SKM-1 (cell line): Measurements from ENCODE around the gene GDI1.
A peak's percentile ranks its signal among the peaks of the same experiment; 100 is the strongest.

Experiments used
- DNase-seq: peaks from one replicate; lab custom pipeline; 2025; ENCODE audit not compliant: unreplicated experiment; lab: John Stamatoyannopoulos, UW

GDI1 gene

DNA sequence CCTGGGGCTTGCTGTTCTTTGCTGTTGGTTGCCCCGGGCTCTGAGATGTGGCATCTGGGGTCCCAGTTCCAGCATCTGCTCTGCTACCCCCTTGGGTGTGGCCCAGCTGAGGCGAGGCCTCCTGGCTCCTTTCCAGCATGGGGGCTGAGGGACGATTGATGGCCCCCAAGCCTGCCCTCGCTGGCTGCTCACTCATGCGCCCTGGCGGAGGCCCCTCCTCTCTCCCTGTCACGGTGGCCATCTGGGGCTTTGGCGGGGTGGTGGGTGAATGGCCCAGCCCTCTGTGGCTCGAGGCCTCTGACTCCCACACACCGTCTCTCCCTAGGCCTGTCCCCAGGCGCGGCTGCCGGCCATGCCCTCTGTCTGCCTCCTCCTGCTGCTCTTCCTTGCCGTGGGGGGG lies 22.9 kb downstream of the GDI1 start:
- DNase-seq, result no peak

DNA sequence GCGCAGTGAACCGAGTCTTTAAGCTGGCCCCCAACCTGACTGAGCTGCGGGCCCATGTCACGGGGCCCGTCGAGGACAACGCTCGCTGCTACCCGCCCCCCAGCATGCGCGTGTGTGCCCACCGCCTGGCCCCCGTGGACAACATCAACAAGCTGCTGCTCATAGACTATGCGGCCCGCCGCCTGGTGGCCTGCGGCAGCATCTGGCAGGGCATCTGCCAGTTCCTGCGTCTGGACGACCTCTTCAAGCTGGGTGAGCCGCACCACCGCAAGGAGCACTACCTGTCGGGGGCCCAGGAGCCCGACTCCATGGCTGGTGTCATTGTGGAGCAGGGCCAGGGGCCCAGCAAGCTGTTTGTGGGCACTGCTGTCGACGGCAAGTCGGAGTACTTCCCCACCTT lies 23.4 kb downstream of the GDI1 start:
- no peak for DNase-seq

DNA sequence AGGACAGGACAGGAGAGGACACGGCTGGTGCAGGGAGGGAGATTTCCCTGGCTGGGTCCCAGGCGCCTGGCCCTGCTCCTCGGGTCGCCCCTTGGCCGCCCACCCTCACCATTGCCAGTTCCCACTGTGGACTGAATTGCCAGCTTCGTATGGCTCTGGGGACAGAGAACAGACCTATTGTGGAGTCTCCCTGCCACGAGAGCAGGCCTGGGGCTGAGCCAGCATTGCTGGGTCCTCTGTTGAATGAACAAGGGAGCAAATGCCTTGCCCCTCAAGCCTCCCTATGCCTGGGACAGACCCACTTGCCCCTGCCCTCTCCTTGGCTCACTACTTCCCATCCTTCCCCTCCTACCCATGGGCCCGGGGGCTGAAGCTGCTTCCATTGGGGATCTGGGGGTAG lies 25.4 kb downstream of the GDI1 start:
- DNase-seq, result no peak

DNA sequence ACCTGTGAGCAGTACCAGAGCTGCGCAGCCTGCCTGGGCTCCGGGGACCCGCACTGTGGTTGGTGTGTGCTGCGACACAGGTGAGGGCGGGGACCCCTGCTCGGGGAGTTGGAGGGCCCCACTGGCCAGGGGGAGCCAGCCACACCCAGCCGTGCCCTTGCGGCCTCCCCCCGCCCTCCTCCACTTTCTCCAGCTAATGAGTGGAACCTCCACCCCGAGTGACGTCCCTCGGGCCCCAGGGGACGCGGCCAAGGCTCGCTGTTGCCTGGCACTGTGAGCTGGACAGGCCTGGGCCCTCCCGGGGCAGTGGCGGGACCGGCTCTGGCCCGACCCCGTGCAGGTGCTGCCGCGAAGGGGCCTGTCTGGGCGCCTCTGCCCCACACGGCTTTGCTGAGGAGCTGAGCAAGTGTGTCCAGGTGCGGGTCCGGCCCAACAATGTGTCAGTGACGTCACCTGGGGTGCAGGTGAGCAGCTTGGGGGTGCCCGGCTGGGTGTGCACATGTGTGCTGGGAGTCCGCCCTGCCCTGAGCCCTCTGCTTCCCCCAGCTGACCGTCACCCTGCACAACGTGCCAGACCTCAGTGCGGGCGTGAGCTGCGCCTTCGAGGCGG lies 26.8 kb downstream of the GDI1 start:
- no peak for DNase-seq

DNA sequence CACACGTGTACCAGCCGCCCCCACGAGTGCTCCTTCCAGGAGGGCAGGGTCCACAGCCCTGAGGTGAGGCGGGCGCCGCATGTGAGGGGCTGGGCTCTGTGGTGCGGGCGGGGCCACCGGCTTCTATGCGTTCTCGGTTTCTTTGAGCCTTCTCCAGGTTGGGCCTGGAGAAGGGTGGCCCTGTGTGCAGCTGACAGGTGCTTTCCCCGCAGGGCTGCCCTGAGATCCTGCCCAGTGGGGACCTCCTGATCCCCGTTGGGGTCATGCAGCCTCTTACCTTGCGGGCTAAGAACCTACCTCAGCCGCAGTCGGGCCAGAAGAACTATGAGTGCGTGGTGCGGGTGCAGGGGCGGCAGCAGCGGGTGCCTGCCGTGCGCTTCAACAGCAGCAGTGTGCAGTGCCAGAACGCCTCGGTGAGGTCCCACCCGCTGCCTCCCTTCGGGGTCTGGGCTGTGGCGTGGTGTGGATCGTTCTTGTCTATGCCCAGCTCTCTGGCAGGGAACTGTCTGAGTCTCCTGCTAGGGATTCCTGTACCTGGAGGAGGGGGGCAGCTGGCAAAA lies 27.9 kb downstream of the GDI1 start:
- no peak for DNase-seq

DNA sequence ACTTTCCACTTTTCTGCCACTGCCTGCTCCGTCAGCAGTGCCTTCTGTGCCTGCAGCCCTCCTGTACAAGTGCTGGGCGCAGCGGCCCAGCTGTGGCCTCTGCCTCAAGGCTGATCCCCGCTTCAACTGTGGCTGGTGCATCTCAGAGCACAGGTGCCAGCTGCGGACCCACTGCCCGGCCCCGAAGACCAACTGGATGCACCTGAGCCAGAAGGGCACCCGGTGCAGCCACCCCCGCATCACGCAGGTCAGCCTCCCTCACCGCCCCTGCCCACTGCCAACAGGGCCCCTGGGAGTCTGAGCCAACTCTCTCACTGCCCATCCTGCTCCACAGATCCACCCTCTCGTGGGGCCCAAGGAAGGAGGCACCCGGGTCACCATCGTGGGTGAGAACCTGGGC lies 28.6 kb downstream of the GDI1 start:
- no peak for DNase-seq

DNA sequence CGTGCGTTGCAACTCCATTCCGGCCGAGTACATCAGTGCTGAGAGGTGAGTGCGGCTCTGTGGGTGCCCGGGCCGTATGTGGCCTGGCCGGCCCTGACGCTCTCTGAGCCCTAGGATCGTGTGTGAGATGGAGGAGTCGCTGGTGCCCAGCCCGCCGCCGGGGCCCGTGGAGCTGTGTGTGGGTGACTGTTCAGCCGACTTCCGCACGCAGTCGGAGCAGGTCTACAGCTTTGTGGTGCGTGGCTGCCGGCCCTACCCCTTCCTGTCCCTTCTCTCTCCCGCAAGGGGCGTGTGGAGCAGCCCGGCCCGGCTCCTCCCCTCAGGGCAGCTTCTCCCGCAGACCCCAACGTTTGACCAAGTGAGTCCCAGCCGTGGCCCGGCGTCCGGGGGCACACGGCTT lies 29.1 kb downstream of the GDI1 start:
- no peak for DNase-seq

DNA sequence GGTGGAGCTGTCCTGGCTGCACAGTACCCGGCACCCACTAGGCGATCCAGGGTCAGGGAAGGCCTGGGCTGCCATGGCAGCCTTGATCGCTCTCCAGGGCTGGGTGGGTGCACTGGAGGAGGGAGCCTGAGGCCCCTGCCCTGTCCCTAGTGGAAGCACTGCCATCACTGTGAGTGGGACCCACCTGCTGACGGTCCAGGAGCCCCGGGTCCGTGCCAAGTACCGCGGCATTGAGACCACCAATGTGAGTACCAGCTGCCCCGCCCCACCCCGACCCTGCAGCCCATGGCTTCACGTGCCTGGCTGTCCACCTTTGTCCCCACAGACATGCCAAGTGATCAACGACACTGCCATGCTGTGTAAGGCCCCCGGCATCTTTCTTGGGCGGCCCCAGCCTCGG lies 30.0 kb downstream of the GDI1 start:
- DNase-seq, result no peak

DNA sequence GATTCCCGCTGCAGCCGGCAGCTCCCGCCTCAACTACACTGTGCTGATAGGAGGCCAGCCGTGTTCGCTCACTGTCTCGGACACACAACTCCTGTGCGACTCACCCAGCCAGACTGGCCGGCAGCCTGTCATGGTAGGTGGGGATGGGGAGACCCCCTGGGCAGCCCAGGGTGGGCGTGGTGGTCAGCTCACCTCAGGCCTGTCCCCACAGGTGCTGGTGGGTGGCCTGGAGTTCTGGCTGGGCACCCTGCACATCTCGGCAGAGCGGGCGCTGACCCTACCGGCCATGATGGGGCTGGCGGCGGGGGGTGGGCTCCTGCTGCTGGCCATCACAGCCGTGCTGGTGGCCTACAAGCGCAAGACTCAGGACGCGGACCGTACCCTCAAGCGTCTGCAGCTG lies 30.6 kb downstream of the GDI1 start:
- DNase-seq, result no peak

DNA sequence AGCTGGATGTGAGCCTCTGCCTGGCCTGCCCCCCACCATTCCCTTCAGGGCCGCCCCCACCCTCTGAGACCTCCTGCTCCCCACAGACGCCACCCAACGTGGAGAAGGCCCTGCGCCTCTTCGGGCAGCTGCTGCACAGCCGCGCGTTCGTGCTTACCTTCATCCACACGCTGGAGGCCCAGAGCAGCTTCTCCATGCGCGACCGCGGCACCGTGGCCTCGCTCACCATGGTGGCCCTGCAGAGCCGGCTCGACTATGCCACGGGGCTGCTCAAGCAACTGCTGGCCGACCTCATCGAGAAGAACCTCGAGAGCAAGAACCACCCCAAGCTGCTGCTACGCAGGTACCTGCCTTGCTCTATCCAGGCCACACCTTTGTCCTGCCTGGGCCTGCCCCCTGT lies 31.3 kb downstream of the GDI1 start:
- DNase-seq, result no peak

DNA sequence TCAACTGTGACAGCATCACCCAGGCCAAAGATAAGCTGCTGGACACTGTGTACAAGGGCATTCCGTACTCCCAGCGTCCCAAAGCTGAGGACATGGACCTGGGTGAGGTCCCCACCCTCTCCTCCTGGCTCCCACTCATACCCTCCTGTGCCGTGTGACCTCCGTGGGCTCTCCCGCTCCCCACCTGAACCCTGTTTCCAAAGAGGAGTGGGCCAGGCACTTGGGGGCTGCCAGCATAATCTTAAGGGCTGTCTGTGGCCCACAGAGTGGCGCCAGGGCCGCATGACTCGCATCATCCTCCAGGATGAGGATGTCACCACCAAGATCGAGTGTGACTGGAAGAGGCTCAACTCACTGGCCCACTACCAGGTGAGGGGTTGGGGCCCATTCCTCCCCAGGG lies 32.2 kb downstream of the GDI1 start:
- no peak for DNase-seq

DNA sequence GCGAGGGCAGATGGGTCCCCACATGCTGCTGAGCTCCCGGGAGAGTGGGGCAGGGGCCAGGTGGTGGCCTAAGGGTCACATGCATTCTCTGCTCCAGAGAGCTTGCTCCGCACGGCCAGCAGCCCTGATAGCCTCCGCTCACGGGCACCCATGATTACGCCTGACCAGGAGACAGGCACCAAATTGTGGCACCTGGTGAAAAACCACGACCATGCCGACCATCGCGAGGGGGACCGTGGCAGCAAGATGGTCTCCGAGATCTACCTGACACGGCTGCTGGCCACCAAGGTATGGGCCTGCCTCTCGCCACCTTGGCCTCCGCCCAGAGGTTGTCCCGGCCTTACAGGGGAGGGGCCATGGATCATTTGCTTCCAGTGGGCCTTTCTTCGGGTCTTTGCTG lies 32.9 kb downstream of the GDI1 start:
- DNase-seq, result no peak

DNA sequence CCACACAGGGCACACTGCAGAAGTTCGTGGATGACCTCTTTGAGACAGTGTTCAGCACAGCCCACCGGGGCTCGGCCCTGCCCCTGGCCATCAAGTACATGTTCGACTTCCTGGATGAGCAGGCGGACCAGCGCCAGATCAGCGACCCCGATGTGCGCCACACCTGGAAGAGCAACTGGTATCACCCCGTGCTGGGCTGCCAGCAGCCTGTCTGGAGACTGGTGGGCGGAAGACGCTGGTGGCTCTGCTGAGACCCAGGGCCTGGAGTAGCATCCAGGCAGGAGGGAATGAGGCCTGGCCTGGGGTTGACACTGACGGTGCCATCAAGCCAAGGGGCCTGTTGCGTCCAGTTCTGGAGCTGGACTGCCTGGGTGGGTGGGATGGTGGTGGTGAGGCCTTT lies 33.5 kb downstream of the GDI1 start:
- DNase-seq, result no peak

DNA sequence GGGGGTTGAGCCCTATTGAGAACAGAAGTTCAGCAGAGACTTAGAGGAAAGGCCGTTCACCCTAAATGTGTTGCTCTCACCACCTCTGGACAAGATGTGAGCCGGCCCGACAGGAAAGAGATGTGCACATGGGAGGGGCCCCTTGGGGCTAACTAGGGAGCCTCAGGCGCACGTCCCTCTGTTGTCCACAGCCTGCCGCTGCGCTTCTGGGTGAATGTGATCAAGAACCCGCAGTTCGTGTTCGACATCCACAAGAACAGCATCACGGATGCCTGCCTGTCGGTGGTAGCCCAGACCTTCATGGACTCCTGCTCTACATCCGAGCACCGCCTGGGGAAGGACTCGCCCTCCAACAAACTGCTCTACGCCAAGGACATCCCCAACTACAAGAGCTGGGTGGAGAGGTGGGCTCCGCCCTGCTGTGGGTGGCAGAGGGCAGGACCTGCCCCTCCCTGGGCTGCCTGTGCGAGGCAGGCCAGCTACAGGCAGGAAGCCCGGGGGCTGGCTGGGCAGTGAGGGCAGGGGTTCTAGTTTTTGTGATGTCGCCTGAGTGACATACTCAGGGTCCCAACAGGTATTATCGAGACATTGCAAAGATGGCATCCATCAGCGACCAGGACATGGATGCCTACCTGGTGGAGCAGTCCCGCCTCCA lies 34.1 kb downstream of the GDI1 start:
- DNase-seq, result no peak

DNA sequence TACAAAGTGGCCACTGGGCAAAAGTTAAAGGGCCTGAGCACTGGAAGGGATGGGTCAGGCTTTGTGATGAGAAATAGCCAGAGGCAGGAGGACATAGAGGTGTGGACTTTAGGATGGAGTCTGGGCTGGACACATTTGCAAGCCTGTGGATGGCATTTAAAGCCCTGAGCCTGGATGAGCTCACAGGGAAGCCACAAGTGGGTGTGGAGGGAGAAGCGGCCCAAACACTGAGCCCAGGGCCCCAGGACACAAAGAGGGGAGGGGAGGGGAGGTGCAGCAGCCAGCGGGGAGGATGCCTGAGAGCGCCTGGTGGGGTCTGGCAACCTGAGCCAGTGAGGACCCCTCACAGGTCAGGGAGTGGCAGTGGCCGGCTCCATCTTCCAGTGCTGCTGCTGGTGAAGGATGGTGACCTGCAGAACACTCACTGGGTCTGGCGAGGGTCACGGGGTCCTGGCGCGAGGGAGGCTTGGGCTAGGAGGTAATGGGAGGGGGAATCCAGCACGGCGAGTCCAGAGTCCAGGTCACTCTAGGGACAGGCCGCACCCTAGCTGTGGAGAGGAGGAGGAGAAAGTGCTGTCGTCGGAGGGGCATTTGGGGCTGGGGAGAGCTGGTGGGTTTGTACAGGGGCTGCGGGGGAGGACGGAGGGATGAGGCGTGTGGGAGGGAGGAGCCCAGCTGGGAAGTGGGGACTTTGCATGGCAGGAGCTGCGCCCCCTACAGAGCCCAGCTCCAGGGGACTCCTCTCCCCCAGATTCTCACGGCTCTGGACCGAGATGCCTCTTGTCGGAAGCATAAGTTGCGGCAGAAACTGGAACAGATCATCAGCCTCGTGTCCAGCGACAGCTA lies 35.1 kb downstream of the GDI1 start:
- no peak for DNase-seq

DNA sequence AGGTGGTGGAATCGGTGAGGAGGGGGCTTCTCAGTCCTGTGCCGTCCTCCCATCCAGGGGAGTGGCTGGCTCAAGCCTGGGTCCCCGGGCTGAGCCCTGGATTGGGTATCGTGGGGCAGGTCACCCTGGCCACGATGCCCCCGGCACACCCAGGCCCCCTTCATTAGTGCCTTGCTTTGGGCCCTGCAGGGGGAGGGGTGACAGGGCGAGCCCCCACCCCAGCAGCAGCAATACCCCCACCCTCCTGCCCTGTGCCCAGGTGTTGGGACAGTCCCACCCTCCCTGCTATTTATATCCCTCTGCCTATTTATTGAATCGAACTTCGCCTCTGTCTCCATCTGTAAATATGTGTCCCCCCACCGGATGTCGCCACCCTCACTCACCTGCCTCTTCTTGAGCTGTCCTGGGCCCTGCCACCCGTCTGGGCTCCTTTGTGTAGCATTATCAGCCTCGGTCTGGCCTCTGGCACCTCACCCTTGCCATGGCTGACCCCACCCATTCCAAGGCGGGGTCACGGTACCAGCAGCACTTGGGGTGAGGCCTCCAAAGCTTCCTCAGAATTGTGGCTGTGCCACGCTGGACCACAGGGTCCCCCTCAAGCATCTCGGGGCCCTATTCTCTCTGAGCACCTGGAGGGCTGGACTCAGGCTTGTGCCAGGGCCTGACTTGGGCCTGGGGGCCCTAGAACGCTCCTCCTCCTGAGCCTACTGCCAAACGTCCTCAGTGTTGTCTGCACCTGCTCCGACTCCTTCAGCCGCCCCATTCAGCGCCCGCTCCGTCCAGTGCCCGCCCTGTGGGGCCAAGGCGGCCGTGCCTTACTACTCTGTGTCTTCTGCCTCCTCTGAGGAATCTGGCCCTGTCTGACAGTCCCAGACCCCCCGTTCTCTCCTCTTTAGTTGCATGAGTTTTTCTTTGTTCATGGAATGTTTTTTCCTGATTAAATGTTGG lies 36.0 kb downstream of the GDI1 start:
- no peak for DNase-seq

DNA sequence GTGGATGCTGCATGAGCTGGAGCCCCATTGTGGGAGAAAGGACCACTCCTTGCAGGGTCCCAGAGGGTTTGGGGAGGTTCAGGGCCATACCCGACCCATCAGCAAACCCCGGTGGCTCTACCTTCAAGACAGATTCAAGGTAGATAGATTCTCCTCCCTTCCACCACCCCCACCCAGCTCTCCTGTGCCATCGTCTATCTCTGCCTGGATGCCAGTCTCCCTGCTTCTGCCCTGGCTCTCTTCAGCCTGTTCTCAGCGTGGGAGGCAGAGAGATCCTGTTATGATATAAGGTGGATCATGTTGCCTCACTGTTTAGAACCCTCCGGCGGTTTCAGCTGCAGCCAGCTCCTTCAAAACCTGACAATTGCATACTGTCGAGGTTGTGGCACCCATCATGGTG lies 36.7 kb downstream of the GDI1 start:
- DNase-seq, result no peak

DNA sequence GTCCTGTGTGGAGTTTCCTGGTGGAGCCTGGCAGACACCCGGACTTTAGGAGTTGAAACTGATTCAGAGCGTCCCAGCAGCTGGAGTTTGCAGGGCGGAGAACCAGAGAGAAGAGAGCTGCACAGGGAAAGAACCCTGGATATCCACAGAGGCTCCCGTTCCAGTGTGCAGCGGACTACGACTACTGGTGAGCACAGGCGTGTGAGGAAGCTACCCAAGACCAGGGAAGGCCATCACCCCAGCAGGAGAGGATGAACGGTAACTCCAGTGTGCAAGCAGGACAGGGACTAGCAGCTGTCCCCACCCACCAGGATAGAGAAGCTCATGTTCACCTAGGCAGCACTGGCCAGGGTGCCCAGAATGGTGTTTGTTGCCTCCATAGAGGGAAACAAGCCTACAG lies 39.9 kb downstream of the GDI1 start:
- DNase-seq, result no peak

DNA sequence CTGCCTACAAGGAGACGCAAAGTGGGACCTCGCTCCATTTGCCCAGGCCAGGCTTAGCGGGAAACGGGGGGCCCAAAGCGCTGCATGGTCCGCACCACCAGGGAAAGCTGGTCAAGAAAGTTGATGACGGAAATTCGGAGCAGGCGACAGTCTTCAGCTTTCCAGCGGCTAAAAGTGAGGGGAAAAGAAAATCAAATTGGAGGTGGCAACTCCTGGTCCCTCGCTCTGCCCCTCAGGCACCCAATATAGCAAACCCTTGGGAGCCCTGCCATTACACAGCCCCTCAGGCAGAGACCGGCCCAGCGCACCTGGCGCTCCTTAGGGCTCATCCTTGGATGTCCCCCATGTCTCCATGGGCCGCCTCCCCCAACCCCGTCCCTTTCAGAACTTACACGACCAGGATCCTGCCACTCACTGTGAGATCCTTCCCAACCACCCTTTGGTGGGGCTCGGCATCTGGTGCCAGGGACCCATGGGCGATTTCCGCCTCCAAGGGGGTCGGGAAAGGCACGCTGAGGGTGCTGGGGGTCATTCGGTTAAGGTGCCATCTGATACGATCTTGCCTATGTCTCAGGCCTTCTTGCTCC lies 41.0 kb downstream of the GDI1 start:
- DNase-seq, result no peak

DNA sequence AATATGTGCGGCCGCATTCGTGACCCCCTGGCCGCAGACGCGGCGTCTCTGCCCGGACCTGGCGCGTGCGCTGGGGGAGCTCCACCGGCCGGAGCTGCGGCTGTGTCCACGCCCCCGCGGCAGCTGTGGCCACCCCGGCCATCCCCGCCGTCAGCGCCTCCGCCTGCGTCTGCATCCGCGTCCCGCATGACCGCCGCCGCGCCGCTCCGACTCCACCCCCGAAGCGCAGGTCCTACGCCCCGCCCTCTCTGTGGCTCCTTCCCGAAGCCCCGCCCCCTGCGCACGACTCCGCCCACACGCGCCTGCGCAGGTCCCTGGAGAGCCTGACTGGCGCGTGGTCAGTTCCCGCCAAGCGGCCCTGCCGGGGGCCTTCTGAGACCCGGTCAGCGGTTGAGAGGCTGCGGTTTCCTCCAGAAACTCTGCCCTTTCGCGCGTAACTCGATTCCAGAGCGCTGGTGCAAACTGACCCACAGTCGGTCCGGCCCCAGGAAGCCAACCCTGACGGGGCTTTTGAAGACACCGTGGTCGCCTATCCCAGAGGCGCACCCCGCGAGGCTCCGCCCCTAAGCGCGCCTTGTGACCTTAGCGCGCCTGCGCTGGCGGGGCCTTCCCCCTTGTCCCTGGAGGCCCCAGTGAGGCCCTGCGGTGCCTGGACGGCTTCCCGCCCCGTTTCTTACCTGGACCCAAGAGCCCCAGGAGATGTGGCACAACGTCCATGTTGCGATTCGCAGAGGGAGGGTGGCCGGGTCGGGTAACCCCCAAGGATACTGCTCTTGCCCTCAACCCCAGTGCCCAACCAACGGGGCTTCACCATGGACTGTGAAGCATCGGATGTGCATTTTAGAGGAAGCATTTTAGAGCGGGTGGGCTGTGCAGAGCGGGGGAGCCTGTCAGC lies 42.0 kb downstream of the GDI1 start, which contains the start of gene LAGE3:
TSS of gene LAGE3 (minus strand) at position 554 of the 895 bp plus-strand sequence. CDS start at position 188, 366 bp downstream.
- DNase-seq, result peak; percentile 54
